Type B pancreatic cell (in vitro differentiated cells): ENCODE measurements around the gene CBFA2T3. TPM values are rescaled to one million over a fixed set of nuclear protein-coding genes. Genes with fewer than 3 reads are reported as not detected.

Experiments
- DNase-seq: peaks from one replicate; pipeline ENCODE4 v3.0.0; 2021; ENCODE audit warnings: mixed read lengths; ENCODE audit not compliant: unreplicated experiment; ENCODE audit errors: extremely low spot score
- H3K27ac Mint-ChIP-seq: 2 replicates; pipeline ENCODE4 v1.8.0; 2021; ENCODE audit warnings: mild to moderate bottlenecking, mixed read lengths
- H3K27me3 Mint-ChIP-seq: 2 replicates; pipeline ENCODE4 v1.8.0; 2021; ENCODE audit warnings: mixed read lengths
- H3K36me3 Mint-ChIP-seq: 2 replicates; pipeline ENCODE4 v1.8.0; 2021; ENCODE audit warnings: mixed read lengths
- H3K4me1 Mint-ChIP-seq: one replicate; pipeline ENCODE4 v1.8.0; 2021; ENCODE audit warnings: mixed read lengths; ENCODE audit not compliant: unreplicated experiment
- H3K4me3 Mint-ChIP-seq: 2 replicates; pipeline ENCODE4 v1.8.0; 2021; ENCODE audit warnings: mild to moderate bottlenecking, mixed read lengths
- H3K9me3 Mint-ChIP-seq: 2 replicates; pipeline ENCODE4 v1.8.0; 2021; ENCODE audit warnings: mixed read lengths
- CTCF ChIP-seq: fragments of 200-600 bp; sonication (generic); conservative IDR thresholded peaks from 2 replicates; pipeline ENCODE4 v1.5.0; 2021; ENCODE audit warnings: antibody characterized with exemption, mild to moderate bottlenecking
- total RNA-seq: library from RNA; stranded (reverse); gene quantifications from 2 replicates; pipeline ENCODE4 v1.2.1, GENCODE V29; 2021; ENCODE audit warnings: low replicate concordance

Gene CBFA2T3
- total RNA-seq, 1 donor from 2014 or later = 8.9 TPM

GRCh38 chr16:88909431-88910210, 67.4 kb downstream of the CBFA2T3 start:
- H3K9me3 Mint-ChIP-seq = no peaks in the 10 kb centered on the region
- DNase-seq = no peak
- H3K4me3 Mint-ChIP-seq = no peak overlapping the region
- TF ChIP-seq CTCF = no peak
- peaks cover 22% of the 10 kb centered on the region for H3K4me1 Mint-ChIP-seq
- no peaks in the 10 kb centered on the region for H3K36me3 Mint-ChIP-seq
- H3K27ac Mint-ChIP-seq = no peak overlapping the region
- no peaks in the 10 kb centered on the region for H3K27me3 Mint-ChIP-seq

- TF ChIP-seq CTCF = no peak
- Mint-ChIP-seq H3K36me3 (no peaks in the 10 kb centered on the region), H3K9me3 (no peaks in the 10 kb centered on the region), H3K27ac (no peak overlapping the region), H3K4me1 (peaks cover 15% of the 10 kb centered on the region), H3K4me3 (no peak overlapping the region), H3K27me3 (no peaks in the 10 kb centered on the region)
- no peak for DNase-seq
Observed at GRCh38 chr16:88908307-88908706, 68.7 kb downstream of the CBFA2T3 start.

DNA sequence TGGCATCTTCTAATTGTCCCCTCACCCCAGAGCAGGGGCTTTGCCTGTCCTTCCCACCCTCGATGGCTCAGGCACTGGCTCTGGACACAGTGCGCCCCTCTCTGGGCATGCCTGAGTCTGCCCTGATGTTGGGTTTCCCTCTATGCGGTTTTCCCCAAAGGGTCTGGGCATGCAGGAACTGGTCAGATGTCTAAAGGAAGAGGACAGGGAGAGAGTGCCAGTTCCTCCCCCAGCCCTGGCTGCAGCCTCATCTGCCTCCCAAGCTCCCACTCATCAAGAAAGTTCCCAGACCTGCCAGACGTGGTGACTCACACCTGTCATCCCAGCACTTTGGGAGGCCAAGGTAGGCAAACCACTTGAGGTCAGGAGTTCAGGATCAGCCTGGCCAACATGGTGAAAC, 69.2 kb downstream of the CBFA2T3 start:
- no peak overlapping the region for H3K4me3 Mint-ChIP-seq
- H3K27ac Mint-ChIP-seq = no peak overlapping the region
- H3K4me1 Mint-ChIP-seq = peaks cover 15% of the 10 kb centered on the region
- no peak for DNase-seq
- H3K36me3 Mint-ChIP-seq = no peaks in the 10 kb centered on the region
- no peaks in the 10 kb centered on the region for H3K27me3 Mint-ChIP-seq
- H3K9me3 Mint-ChIP-seq = no peaks in the 10 kb centered on the region
- TF ChIP-seq CTCF = no peak

- Mint-ChIP-seq H3K27ac (no peak overlapping the region), H3K27me3 (no peaks in the 10 kb centered on the region), H3K4me1 (peaks cover 10% of the 10 kb centered on the region), H3K4me3 (no peak overlapping the region), H3K36me3 (no peaks in the 10 kb centered on the region), H3K9me3 (no peaks in the 10 kb centered on the region)
- no peak for TF ChIP-seq CTCF
- no peak for DNase-seq
Observed at GRCh38 chr16:88906535-88907105, 70.4 kb downstream of the CBFA2T3 start.

DNA sequence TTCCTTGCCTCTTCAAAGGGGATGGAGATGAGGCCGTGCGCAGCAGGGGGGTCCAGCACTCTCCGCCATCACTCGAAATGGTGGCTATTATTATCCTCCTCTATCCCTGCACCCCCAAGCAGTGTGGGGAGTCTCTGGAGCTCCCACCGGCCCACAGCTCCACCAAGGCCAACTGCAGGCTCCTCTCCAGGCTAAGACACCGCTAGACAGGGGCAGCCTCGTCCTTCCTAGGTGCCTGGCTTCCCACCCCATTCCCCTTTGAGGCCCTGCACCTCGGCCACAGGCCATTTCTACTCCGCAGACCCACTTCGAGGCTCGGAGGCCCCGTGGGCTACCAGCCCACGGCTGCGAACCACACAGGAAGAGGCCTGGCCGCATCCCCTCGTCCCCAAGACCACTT, 71.0 kb downstream of the CBFA2T3 start:
- H3K27ac Mint-ChIP-seq = no peak overlapping the region

More for the DNA sequence above, 71.0 kb downstream of the CBFA2T3 start:
- DNase-seq = no peak
- H3K4me1 Mint-ChIP-seq = peaks cover 10% of the 10 kb centered on the region
- no peaks in the 10 kb centered on the region for H3K36me3 Mint-ChIP-seq
- H3K27me3 Mint-ChIP-seq = no peaks in the 10 kb centered on the region
- no peaks in the 10 kb centered on the region for H3K9me3 Mint-ChIP-seq
- TF ChIP-seq CTCF = no peak
- no peak overlapping the region for H3K4me3 Mint-ChIP-seq
